Measurements from ENCODE around the gene SLC15A4. TPM values are rescaled to one million over a fixed set of nuclear protein-coding genes. Genes with fewer than 3 reads are reported as not detected.

SLC15A4 gene
- total RNA-seq, 3 donors from 2014 or later, result 38.6 to 64.7 (median 41.0) TPM

GRCh38 chr12:128747441-128747840 is 76.3 kb downstream of the SLC15A4 start:
- H3K27ac ChIP-seq, result no peak overlapping the region
- no peak for DNase-seq (ENCODE audit: low spot score in 2 of 2)
- no peaks in the 10 kb centered on the region for H3K27me3 ChIP-seq
- intact Hi-C loops (cut with DNase I; ENCODE audit: low total_unique reads), result no loop called here
- H3K9me3 ChIP-seq, result no peaks in the 10 kb centered on the region
- no peaks in the 10 kb centered on the region for H3K36me3 ChIP-seq
- TF ChIP-seq POLR2A (IDR thresholded peaks at IDR 0.05) (no peak), CTCF (IDR thresholded peaks at IDR 0.05) (no peak), POLR2AphosphoS5 (IDR thresholded peaks at IDR 0.05) (no peak)
- no peak overlapping the region for H3K4me3 ChIP-seq
- no peaks in the 10 kb centered on the region for H3K4me1 ChIP-seq

GRCh38 chr12:128745772-128746689 is 77.7 kb downstream of the SLC15A4 start:
- no peaks in the 10 kb centered on the region for H3K9me3 ChIP-seq
- intact Hi-C loops (cut with DNase I; ENCODE audit: low total_unique reads), result no loop called here
- TF ChIP-seq POLR2A (IDR thresholded peaks at IDR 0.05) (no peak), POLR2AphosphoS5 (IDR thresholded peaks at IDR 0.05) (no peak), CTCF (IDR thresholded peaks at IDR 0.05) (no peak)

GRCh38 chr12:128743916-128744315 is 79.8 kb downstream of the SLC15A4 start:
- no peak overlapping the region for H3K27ac ChIP-seq
- no peak for DNase-seq (ENCODE audit: low spot score in 2 of 2)
- H3K27me3 ChIP-seq, result no peaks in the 10 kb centered on the region
- TF ChIP-seq CTCF (IDR thresholded peaks at IDR 0.05) (no peak), POLR2A (IDR thresholded peaks at IDR 0.05) (no peak), POLR2AphosphoS5 (IDR thresholded peaks at IDR 0.05) (no peak)
- no peaks in the 10 kb centered on the region for H3K36me3 ChIP-seq
- H3K4me3 ChIP-seq, result no peak overlapping the region
- H3K4me1 ChIP-seq, result no peaks in the 10 kb centered on the region
- intact Hi-C loops (cut with DNase I; ENCODE audit: low total_unique reads), result no loop called here
- peaks cover 0 to 8% of the 10 kb centered on the region in 2 donors for H3K9me3 ChIP-seq

More at GRCh38 chr12:128745772-128746689, 77.7 kb downstream of the SLC15A4 start:
- H3K27me3 ChIP-seq, result no peaks in the 10 kb centered on the region
- H3K27ac ChIP-seq, result no peak overlapping the region
- no peak for DNase-seq (ENCODE audit: low spot score in 2 of 2)
- no peak overlapping the region for H3K4me3 ChIP-seq
- no peaks in the 10 kb centered on the region for H3K36me3 ChIP-seq
- H3K4me1 ChIP-seq, result no peaks in the 10 kb centered on the region

Other genes starting within 250 kb of the SLC15A4 start
- under 1 TPM; 0.16 to 0.73 (median 0.33) TPM for gene GLT1D1, start 29.5 kb upstream of the SLC15A4 start, total RNA-seq

Data from breast epithelium (tissue), 4 donors.